Activated CD8-positive, alpha-beta memory T cell treated with anti-CD3 and anti-CD28 coated beads for 1 hour (primary cell): Measurements from ENCODE around the gene SPINK6.

Experiments
- DNase-seq, 2 donors: peaks; one replicate each; pipeline ENCODE4 v3.0.0-alpha.2; 2020; ENCODE audit warnings: low read depth in 1 of 2; ENCODE audit errors: extremely low read depth in 1 of 2

SPINK6 gene, protein sequence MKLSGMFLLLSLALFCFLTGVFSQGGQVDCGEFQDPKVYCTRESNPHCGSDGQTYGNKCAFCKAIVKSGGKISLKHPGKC

GRCh38 chr5:148202531-148203203 lies at the start of gene SPINK6:
SPINK6 (plus strand) TSS chr5:148203042; CDS start chr5:148203097, 55 bp downstream.
- DNase-seq, result no peak

GRCh38 chr5:148156609-148157008 lies 46.2 kb upstream of the SPINK6 start:
- no peak for DNase-seq

GRCh38 chr5:148162038-148162437 lies 40.8 kb upstream of the SPINK6 start:
- no peak for DNase-seq

DNA sequence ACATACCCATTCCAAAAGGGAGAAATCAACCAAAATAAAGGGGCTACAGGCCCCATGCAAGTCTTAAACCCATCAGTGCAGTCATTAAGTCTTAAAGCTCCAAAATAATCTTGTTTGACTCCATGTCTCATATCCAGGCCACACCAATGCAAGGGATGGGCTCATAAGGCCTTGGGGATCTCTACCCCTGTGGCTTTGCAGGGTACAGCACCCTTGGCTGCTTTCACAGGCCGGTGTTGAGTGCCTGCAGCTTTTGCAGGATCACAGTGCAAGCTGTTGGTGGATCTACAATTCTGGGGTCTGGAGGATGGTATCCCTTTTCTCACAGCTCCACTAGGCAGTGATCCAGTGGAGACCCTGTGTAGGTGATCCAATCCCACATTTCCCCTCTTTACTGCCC lies 39.5 kb upstream of the SPINK6 start:
- DNase-seq, result no peak

DNA sequence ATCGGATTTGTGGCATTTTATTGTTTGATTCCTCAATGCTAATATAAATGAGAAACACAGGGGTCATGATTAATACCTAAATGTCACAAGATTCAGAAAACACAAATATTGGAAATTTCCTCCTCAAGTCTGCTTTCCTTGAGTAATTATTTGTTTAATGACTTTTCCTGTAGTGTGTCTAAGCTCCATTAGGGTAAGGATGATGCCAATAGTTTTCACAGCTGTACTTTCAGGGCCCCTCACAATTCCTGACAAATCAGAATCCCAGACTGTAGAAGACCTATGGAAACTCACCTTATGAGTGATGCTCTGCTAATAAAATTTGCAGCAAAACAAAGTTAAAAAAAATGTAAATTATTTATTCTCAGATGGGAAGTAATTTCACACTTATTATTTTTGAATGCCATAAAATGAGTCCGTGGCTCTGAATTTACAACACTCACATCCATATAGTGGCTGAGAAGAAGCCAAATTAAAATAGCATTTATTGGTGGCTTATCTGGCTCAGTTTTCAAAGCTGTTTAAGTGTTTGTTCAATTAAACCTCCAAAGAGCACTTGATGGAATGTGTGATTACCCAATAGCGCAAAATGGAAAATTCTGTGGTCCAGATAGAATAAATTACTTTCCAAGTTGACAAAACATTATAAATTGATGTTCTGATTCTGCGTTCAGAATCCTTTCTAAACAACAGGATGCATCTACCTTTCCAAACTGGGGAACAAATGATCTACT lies 36.1 kb upstream of the SPINK6 start:
- no peak for DNase-seq

DNA sequence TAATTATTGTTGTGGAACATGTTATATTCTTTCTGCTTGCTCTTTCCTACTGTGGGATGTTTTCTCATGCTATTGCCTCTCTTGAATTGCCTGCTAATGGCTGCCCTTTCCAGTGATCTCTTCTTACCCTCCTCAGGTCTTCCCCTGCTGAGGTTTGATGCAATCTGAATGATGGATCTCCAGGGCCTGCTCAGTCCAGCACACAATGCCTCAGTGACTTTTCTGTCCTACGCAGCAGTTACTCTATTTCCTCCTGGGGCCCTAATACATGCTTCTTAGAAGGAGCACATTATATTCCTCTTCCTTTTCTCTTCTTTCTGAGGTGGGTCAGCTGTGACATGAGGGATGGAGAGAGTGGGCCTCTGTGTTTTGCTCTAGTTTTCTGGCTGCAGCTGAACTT lies 34.6 kb upstream of the SPINK6 start, which contains the start of gene SPINK14:
Gene SPINK14, plus strand, starts transcription at position 301 of the 400 bp plus-strand sequence. CDS start 1,187 bp downstream, outside the sequence.
- no peak for DNase-seq

DNA sequence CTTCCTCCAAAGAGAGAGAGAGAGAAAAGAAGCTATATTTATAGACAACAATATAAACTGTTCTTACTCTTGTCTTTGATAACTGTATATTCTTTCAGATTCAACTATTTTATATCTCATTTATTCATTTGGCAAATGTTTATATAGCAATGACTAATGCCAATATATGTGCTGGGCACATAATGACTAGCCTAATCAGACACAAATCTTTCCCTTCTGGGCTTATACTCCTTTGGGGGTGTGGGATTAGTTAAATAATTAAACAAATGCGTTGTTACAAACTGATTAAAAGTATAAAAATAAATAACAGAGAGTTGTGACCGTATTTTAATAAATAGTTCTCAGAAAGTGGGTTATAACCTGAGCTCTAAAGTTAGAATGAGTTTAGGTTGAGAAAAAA lies 30.5 kb upstream of the SPINK6 start:
- no peak for DNase-seq

GRCh38 chr5:148176480-148176879 lies 26.4 kb upstream of the SPINK6 start:
- DNase-seq, result no peak

DNA sequence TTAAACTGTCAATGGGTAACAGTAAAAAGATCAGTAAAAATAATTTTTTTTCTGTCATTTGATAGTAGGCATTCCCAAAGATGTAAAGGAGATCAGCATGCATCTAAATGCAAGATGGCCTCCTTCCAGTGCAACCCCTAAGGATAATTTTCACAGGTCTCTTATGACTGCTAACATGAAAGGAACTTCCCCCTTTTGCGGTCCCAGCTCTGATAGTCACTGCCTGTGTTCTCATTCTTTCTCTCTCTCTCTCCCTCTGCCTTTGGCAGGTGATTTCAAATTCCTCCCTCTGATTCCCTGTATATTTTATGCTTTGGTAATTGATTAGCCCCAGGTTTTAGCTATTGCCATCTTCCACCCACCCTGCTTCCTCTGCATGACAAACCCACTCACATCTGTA lies 25.6 kb upstream of the SPINK6 start:
- no peak for DNase-seq

GRCh38 chr5:148179234-148179824 lies 23.5 kb upstream of the SPINK6 start:
- no peak for DNase-seq

GRCh38 chr5:148186248-148187003 lies 16.4 kb upstream of the SPINK6 start:
- DNase-seq, result no peak

GRCh38 chr5:148191010-148191409 lies 11.8 kb upstream of the SPINK6 start:
- no peak for DNase-seq

DNA sequence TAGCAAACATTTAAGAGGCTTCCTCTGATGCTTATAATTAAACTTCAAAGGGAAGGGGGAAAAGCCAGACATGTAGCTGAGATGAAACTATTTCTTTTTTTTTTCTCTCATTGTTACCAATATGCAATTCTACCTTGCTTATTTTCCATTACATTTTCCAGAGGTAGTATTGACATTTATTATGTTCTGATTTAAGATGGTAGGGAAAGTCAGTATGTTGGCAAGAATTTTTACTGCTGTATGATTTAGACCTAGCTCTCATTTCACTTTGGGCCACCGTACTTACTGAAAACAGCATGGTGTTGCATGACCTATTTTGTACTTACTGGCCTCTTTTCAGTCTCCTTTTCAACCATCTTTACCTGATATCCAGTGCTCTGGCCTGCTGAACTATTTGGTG lies 9.6 kb upstream of the SPINK6 start:
- no peak for DNase-seq

- no peak for DNase-seq
Observed at GRCh38 chr5:148201151-148201550, 1.7 kb upstream of the SPINK6 start.

DNA sequence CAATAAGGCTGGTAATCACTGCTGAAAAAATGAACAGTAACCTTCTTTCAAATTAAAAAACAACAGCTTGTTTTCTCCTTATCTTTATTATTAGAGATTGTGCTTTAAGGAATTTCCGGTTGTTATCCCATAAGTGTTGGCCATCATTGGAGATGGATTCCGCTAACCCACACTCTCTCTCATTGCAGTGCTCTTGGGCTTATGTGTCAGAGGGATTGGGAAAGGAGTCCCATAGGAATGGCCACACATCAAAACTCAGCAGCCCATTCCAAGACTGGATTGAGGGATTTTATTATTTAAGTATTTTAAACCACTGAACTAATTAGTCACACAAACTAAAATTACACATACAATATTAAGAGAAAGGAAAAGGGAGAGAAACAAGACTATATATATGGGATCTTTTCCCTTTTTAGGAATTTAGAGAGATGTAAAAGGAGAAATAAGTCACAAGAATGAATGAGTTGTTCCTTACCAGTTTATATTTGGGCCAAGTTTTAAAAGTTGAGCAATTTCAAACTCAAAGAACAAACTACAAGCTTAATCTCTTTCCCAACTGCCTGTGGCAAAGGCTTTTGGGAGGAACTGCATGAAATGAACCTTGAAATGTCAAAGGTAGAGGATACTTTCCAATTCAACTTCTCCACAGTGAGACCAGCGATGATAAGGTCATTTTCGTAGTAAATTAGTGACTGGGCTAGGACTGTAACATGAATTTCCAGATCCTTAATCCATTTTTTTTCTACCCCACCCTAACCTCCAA lies 2.4 kb downstream of the SPINK6 start:
- DNase-seq, result no peak

GRCh38 chr5:148205865-148206264 lies 3.0 kb downstream of the SPINK6 start:
- DNase-seq, result no peak

GRCh38 chr5:148206620-148207019 lies 3.8 kb downstream of the SPINK6 start:
- DNase-seq, result no peak

- no peak for DNase-seq
Observed at GRCh38 chr5:148208226-148208625, 5.4 kb downstream of the SPINK6 start.

- no peak for DNase-seq
Observed at GRCh38 chr5:148209151-148209770, 6.4 kb downstream of the SPINK6 start.

- DNase-seq, result no peak
Observed at GRCh38 chr5:148214665-148215185, 11.9 kb downstream of the SPINK6 start.
